HepG2 (cell line): Measurements from ENCODE around the gene CAPZA1. TPM values are rescaled to one million over a fixed set of nuclear protein-coding genes. Genes with fewer than 3 reads are reported as not detected.

Source experiments
- ATAC-seq: fragments of 200-7000 bp; cut with Tn5 transposase; 3 replicates; pipeline ENCODE4 v1.9.1; 2020; ENCODE audit warnings: mild to moderate bottlenecking, moderate library complexity
- BruUV-seq: library from RNA; stranded (reverse); fragments of 400-500 nt; replicated peaks from 2 replicates; lab custom pipeline; 2021; lab: Mats Ljungman, UMichigan
- CTCF ChIA-PET: fragments of 300-600 bp; formaldehyde crosslinking; extraction: SDS; loops from one replicate; lab custom pipeline; 2021; ENCODE audit warnings: low total read pairs, inconsistent platforms, low intra/inter-chr PET ratio; lab: Yijun Ruan, JAX
- POLR2A ChIA-PET: fragments of 350-600 bp; sonication (Branson Sonifier 250); formaldehyde crosslinking; loops from one replicate; lab custom pipeline; 2020; ENCODE audit warnings: antibody characterized with exemption, inconsistent platforms; lab: Yijun Ruan, JAX
- DNase-seq: peaks from one replicate; pipeline ENCODE4 v3.0.0-alpha.2; 2015; ENCODE audit warnings: low spot score
- FAIRE-seq: peaks from 3 replicates; lab custom pipeline; 2011; peaks lifted over from hg19 to GRCh38; lab: Jason Lieb, UNC
- H2AFZ ChIP-seq: one replicate; pipeline ENCODE4 v1.6.1; 2011; ENCODE audit warnings: low read length, inconsistent platforms
- H3K27ac ChIP-seq: fragments of 300-600 bp; 3 replicates; pipeline ENCODE4 v1.8.0; 2011; ENCODE audit warnings: mixed run types, mild to moderate bottlenecking, mixed read lengths, low read length, inconsistent platforms; ENCODE audit not compliant: insufficient read depth; ENCODE audit errors: extremely low read length
- H3K27me3 ChIP-seq, 2 experiments: fragments of 200-600 bp in 1 of 2; 2 replicates in 1 of 2; 3 replicates in 1 of 2; pipeline versions ENCODE4 v1.6.0 to v1.8.0; 2011; ENCODE audit warnings: low read length in 2 of 2, mild to moderate bottlenecking in 2 of 2, moderate library complexity in 2 of 2, inconsistent platforms in 1 of 2; ENCODE audit not compliant: insufficient read depth in 2 of 2, control insufficient read depth in 1 of 2
- H3K36me3 ChIP-seq, 2 experiments: fragments of 200-600 bp in 1 of 2; replicated peaks in 1 of 2; 2 replicates in 1 of 2; 3 replicates in 1 of 2; pipeline versions ENCODE4 v1.5.1 to v1.8.0; 2011; ENCODE audit warnings: low read length in 2 of 2, inconsistent platforms in 1 of 2; ENCODE audit not compliant: insufficient read depth in 2 of 2, control insufficient read depth in 1 of 2
- H3K4me1 ChIP-seq: 2 replicates; pipeline ENCODE4 v1.5.1; 2012; ENCODE audit warnings: low read length, inconsistent platforms; ENCODE audit not compliant: insufficient read depth
- H3K4me2 ChIP-seq: 2 replicates; pipeline ENCODE4 v1.6.0; 2011; ENCODE audit warnings: low read depth, low read length, inconsistent platforms
- H3K4me3 ChIP-seq, 3 experiments: fragments of 200-600 bp in 1 of 3; sonication (generic), shearing (Covaris generic) in 1 of 3; replicated peaks in 1 of 3; 2 replicates each; pipeline ENCODE4 v1.5.1; 2011 to 2016; ENCODE audit warnings: low read length in 3 of 3, inconsistent platforms in 2 of 3, low read depth in 2 of 3, mild to moderate bottlenecking in 2 of 3, control low read depth in 1 of 3, mixed read lengths in 1 of 3; ENCODE audit not compliant: insufficient read depth in 1 of 3
- H3K79me2 ChIP-seq: one replicate; pipeline ENCODE4 v1.6.1; 2011; ENCODE audit warnings: low read length, inconsistent platforms; ENCODE audit not compliant: insufficient read depth
- H3K9ac ChIP-seq: 2 replicates; pipeline ENCODE4 v1.6.0; 2011; ENCODE audit warnings: mild to moderate bottlenecking, low read depth, low read length, inconsistent platforms; ENCODE audit not compliant: insufficient read depth
- H3K9me3 ChIP-seq: 2 replicates; pipeline ENCODE4 v1.5.1; 2012; ENCODE audit warnings: mild to moderate bottlenecking, low read length
- H4K20me1 ChIP-seq: 2 replicates; pipeline ENCODE4 v1.6.0; 2011; ENCODE audit warnings: inconsistent platforms, mild to moderate bottlenecking, low read length, moderate library complexity; ENCODE audit not compliant: insufficient read depth
- NONO ChIP-seq, 2 experiments: fragments of 450-650 bp in 1 of 2; sonication (generic) in 1 of 2; formaldehyde crosslinking in 1 of 2; IDR thresholded peaks in 1 of 2; conservative IDR thresholded peaks in 1 of 2; 2 replicates each; pipeline versions ENCODE4 v1.6.1 to v1.8.0; 2017 to 2022; ENCODE audit warnings: mild to moderate bottlenecking in 1 of 2, missing genetic modification reagents in 1 of 2, moderate library complexity in 1 of 2
- ZEB1 ChIP-seq: IDR thresholded peaks from 2 replicates; pipeline ENCODE4 v1.6.1; 2012; ENCODE audit warnings: mild to moderate bottlenecking, low read depth, inconsistent platforms; ENCODE audit not compliant: insufficient replicate concordance
- ZNF121 ChIP-seq: sonication (generic); formaldehyde crosslinking; IDR thresholded peaks from 2 replicates; pipeline ENCODE4 v1.5.0; 2020; ENCODE audit warnings: mild to moderate bottlenecking, missing genetic modification reagents
- ZNF709 ChIP-seq: sonication (generic); formaldehyde crosslinking; IDR thresholded peaks from 2 replicates; pipeline ENCODE4 v1.5.0; 2020; ENCODE audit warnings: mild to moderate bottlenecking, missing genetic modification reagents
- ZNF746 ChIP-seq: sonication (generic); formaldehyde crosslinking; IDR thresholded peaks from 2 replicates; pipeline ENCODE4 v1.8.0; 2022; ENCODE audit warnings: mild to moderate bottlenecking, missing genetic modification reagents
- WGBS: methylation state at CpG from one replicate; pipeline ENCODE4 v1.1.6; 2017; ENCODE audit warnings: low lambda C conversion rate; 5-methylcytosine and 5-hydroxymethylcytosine counted together
- in situ Hi-C: cut with HindIII; loops from 2 replicates; pipeline ENCODE4 v1.10.0; 2017; ENCODE audit warnings: low pct_unique_long_range_greater_than_20kb; ENCODE audit not compliant: extremely low pct_ligation_motif_present
- intact Hi-C: fragments of 100-400 bp; cut with micrococcal nuclease; formaldehyde crosslinking; loops from one replicate; pipeline ENCODE4 v1.10.0; 2022; ENCODE audit not compliant: unreplicated experiment
- polyA plus RNA-seq, 8 experiments: library from polyadenylated mRNA; depleted of rRNA in 3 of 8; stranded (reverse) in 7 of 8; unstranded in 1 of 8; fragments of >200 nt; fragmentation: Illumina TruSeq in 4 of 8; extraction: Trizol in 4 of 8; gene quantifications; 2 replicates each; pipeline versions ENCODE4 v1.2.1 to v1.2.3, GENCODE V29; 2011 to 2016; ENCODE audit warnings: low read depth in 4 of 8, missing spikeins in 1 of 8, mixed read lengths in 1 of 8; ENCODE audit not compliant: insufficient read depth in 1 of 8
- total RNA-seq, 5 experiments: library from RNA; depleted of rRNA; stranded (reverse); fragments of >200 nt; fragmentation: Illumina TruSeq; extraction: Trizol; gene quantifications; 2 replicates each; pipeline ENCODE4 v1.2.3, GENCODE V29; 2016; ENCODE audit warnings: low read depth in 1 of 5
- TF ChIP-seq, protein P1 (sequence below): sonication (generic); formaldehyde crosslinking; IDR thresholded peaks from 2 replicates; pipeline ENCODE4 v1.5.1; 2020; ENCODE audit warnings: missing genetic modification reagents, mild to moderate bottlenecking, borderline replicate concordance
- TF ChIP-seq, protein P2 (sequence below): IDR thresholded peaks from 2 replicates; pipeline ENCODE4 v1.6.1; 2016; ENCODE audit warnings: missing genetic modification reagents, missing compliant biosample characterization

CAPZA1 gene
- total and polyA plus RNA-seq, 2 of the 13 experiments (the other 11 are each of a cell fraction or from before 2014, with no cell fraction given): 67.0 to 117 TPM

DNA sequence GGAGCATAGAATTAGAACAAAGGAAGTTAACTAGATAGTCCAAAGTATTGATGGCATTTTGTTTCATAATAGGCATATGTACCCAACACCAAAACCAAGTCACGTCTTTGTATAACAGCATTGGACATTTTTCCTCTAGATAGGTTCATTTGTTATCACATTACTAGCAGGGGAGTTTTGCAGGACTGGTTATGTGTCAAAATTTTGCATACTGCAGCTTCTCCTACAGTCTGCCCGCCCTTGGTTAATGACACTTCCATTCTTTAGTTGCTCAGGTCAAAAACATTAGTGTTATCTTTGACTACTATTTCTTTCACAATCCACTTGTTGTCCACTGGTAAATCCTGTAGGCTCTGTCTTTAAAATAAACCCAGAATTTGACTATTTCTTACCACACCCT is 8.9 kb downstream of the CAPZA1 start:
- TF ChIP-seq NONO (IDR thresholded peaks at IDR 0.05) (no peak), NONO (CRISPR knock-in tag; conservative IDR thresholded peaks at IDR 0.05) (no peak), ZNF746 (CRISPR knock-in tag) (no peak)
- no TSS peak for BruUV-seq
- intact Hi-C loops: no loop called here
- Histone ChIP-seq H4K20me1 (peaks cover 39% of the 10 kb centered on the region), H3K9ac (no peak overlapping the region), H3K36me3 (peaks cover 0 to 22% of the 10 kb centered on the region in 2 experiments), H3K4me1 (peaks cover 60% of the 10 kb centered on the region), H2AFZ (no peak overlapping the region), H3K27me3 (no peaks in the 10 kb centered on the region), H3K27ac (no peak overlapping the region), H3K79me2 (peaks cover 90% of the 10 kb centered on the region), H3K4me3 (no peak overlapping the region), H3K4me2 (no peak overlapping the region), H3K9me3 (no peaks in the 10 kb centered on the region)
- in situ Hi-C loops: no loop called here
- FAIRE-seq (no peak), ATAC-seq (no peak), DNase-seq (no peak)
- 95% methylated on average over 2 of the region's 2 CpGs for WGBS
- ChIA-PET POLR2A (no interaction called here), CTCF (no interaction called here)

DNA sequence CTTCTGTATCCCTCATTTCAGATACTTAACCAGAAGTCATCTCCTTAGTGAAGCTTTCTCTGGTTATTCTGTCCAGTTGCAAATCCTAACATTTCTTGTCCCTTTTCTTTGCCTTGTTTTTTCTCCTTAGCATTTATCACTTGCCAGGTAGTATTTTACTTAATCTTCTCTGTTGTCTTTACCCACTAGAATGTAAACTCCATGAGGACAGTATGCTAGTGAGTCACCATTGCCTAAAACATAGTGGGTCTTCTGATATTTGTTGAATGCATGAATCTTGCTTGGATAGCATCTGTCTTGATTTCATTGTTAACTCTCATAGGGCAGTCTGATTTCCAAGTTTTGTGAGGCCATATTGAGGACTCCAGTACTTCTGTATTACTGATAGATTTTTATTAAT is 9.6 kb downstream of the CAPZA1 start:
- Histone ChIP-seq H3K4me3 (no peak overlapping the region), H3K4me1 (peaks cover 68% of the 10 kb centered on the region), H3K79me2 (peaks cover 94% of the 10 kb centered on the region), H3K36me3 (peaks cover 0 to 22% of the 10 kb centered on the region in 2 experiments), H2AFZ (no peak overlapping the region), H3K27ac (no peak overlapping the region), H3K4me2 (no peak overlapping the region), H4K20me1 (peaks cover 46% of the 10 kb centered on the region), H3K9me3 (no peaks in the 10 kb centered on the region), H3K9ac (no peak overlapping the region), H3K27me3 (no peaks in the 10 kb centered on the region)
- intact Hi-C loops (no loop called here), in situ Hi-C loops (no loop called here)
- BruUV-seq: no TSS peak
- ChIA-PET POLR2A (no interaction called here), CTCF (no interaction called here)
- TF ChIP-seq, protein P1, sequence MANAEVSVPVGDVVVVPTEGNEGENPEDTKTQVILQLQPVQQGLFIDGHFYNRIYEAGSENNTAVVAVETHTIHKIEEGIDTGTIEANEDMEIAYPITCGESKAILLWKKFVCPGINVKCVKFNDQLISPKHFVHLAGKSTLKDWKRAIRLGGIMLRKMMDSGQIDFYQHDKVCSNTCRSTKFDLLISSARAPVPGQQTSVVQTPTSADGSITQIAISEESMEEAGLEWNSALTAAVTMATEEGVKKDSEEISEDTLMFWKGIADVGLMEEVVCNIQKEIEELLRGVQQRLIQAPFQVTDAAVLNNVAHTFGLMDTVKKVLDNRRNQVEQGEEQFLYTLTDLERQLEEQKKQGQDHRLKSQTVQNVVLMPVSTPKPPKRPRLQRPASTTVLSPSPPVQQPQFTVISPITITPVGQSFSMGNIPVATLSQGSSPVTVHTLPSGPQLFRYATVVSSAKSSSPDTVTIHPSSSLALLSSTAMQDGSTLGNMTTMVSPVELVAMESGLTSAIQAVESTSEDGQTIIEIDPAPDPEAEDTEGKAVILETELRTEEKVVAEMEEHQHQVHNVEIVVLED (CRISPR knock-in tag): no peak
- no peak for TF ChIP-seq ZEB1
- TF ChIP-seq, protein P2, sequence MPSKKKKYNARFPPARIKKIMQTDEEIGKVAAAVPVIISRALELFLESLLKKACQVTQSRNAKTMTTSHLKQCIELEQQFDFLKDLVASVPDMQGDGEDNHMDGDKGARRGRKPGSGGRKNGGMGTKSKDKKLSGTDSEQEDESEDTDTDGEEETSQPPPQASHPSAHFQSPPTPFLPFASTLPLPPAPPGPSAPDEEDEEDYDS: no peak
- no peak for TF ChIP-seq ZNF121
- no peak for TF ChIP-seq ZNF709 (CRISPR knock-in tag)
- FAIRE-seq (no peak), DNase-seq (no peak), ATAC-seq (no peak)
